ENCODE measurements around the gene ESR1. TPM values are rescaled to one million over a fixed set of nuclear protein-coding genes. Genes with fewer than 3 reads are reported as not detected.

Gene ESR1
- total RNA-seq, 2 experiments from 2014 or later: 0.06 TPM; not detected in 1

- Histone ChIP-seq H3K36me3 (ENCODE audit: insufficient read depth, low read length) (no peaks in the 10 kb centered on the region), H3K79me2 (ENCODE audit: insufficient read depth, low read depth, low read length) (no peaks in the 10 kb centered on the region), H3K4me2 (ENCODE audit: low read length) (no peak overlapping the region), H3K27ac (ENCODE audit: low read depth, low read length, poor library complexity, severe bottlenecking) (no peak overlapping the region), H4K20me1 (ENCODE audit: insufficient read depth, low read length) (no peaks in the 10 kb centered on the region), H3K4me3 (ENCODE audit: low read depth, low read length, poor library complexity, severe bottlenecking) (no peak overlapping the region), H3K9me3 (ENCODE audit: low read length) (no peaks in the 10 kb centered on the region), H2AFZ (ENCODE audit: low read length) (no peak overlapping the region), H3K4me1 (ENCODE audit: insufficient read depth, low read length, poor library complexity, severe bottlenecking) (no peaks in the 10 kb centered on the region), H3K9me2 (ENCODE audit: insufficient read depth, low read length) (no peaks in the 10 kb centered on the region)
- no peak for DNase-seq (ENCODE audit: low spot score)
- BruUV-seq (replicated peaks): no TSS peak
- TF ChIP-seq EZH2phosphoT487 (IDR thresholded peaks at IDR 0.05; ENCODE audit: borderline replicate concordance, low read depth, low read length) (no peak), CTCF (conservative IDR thresholded peaks at IDR 0.05; ENCODE audit: low read length) (no peak)
- intact Hi-C loops (cut with micrococcal nuclease; ENCODE audit: unreplicated experiment): no loop called here
- POLR2A ChIA-PET: no interaction called here
- CTCF ChIA-PET (ENCODE audit: unreplicated experiment): no interaction called here
Observed at GRCh38 chr6:151805286-151805840, 2.1 kb upstream of the ESR1 start.

GRCh38 chr6:151806757-151807512 lies 547 bp upstream of the ESR1 start:
- Histone ChIP-seq H3K27ac (ENCODE audit: low read depth, low read length, poor library complexity, severe bottlenecking) (no peak overlapping the region), H3K4me3 (ENCODE audit: low read depth, low read length, poor library complexity, severe bottlenecking) (no peak overlapping the region), H3K4me2 (ENCODE audit: low read length) (no peak overlapping the region), H3K9me3 (ENCODE audit: low read length) (no peaks in the 10 kb centered on the region), H3K79me2 (ENCODE audit: insufficient read depth, low read depth, low read length) (no peaks in the 10 kb centered on the region), H4K20me1 (ENCODE audit: insufficient read depth, low read length) (no peaks in the 10 kb centered on the region), H3K36me3 (ENCODE audit: insufficient read depth, low read length) (no peaks in the 10 kb centered on the region), H3K9me2 (ENCODE audit: insufficient read depth, low read length) (no peaks in the 10 kb centered on the region), H3K4me1 (ENCODE audit: insufficient read depth, low read length, poor library complexity, severe bottlenecking) (no peaks in the 10 kb centered on the region), H2AFZ (ENCODE audit: low read length) (no peak overlapping the region)
- ChIA-PET CTCF (ENCODE audit: unreplicated experiment) (no interaction called here), POLR2A (no interaction called here)
- TF ChIP-seq EZH2phosphoT487 (IDR thresholded peaks at IDR 0.05; ENCODE audit: borderline replicate concordance, low read depth, low read length) (no peak), CTCF (conservative IDR thresholded peaks at IDR 0.05; ENCODE audit: low read length) (no peak)
- DNase-seq (ENCODE audit: low spot score): no peak
- intact Hi-C loops (cut with micrococcal nuclease; ENCODE audit: unreplicated experiment): no loop called here
- BruUV-seq (replicated peaks): no TSS peak
